Stimulated activated CD4-positive, alpha-beta T cell treated with anti-CD3 and anti-CD28 coated beads, TNF-alpha, amount 100 ng/mL, for 48 hours (primary cell): ENCODE measurements around the gene HCFC1R1.

Source experiments
- DNase-seq, 3 donors: peaks; one replicate each; pipeline ENCODE4 v3.0.0-alpha.2; 2020; ENCODE audit warnings: low read depth in 3 of 3

The HCFC1R1 gene

DNA sequence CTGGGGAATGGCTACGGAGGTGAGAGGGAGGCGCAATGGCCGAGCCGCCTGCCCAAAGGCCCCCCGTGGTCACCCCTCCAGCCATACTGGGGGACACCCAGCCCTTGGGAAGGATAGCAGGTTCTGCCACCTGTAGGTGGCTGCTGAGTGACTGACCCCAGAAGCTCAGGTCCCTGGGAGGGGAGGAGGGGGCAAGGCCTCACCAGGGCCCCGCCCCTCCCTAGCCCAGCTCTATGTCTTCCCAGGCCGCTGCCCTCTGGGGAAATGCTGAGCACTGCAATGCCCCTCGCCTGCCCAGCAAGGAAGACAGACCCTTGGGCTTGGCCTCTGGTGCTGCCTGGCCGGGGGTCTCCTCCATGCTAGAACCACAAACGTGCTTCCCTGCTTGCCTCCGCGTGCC, 22.4 kb downstream of the HCFC1R1 start:
- no peak for DNase-seq

DNA sequence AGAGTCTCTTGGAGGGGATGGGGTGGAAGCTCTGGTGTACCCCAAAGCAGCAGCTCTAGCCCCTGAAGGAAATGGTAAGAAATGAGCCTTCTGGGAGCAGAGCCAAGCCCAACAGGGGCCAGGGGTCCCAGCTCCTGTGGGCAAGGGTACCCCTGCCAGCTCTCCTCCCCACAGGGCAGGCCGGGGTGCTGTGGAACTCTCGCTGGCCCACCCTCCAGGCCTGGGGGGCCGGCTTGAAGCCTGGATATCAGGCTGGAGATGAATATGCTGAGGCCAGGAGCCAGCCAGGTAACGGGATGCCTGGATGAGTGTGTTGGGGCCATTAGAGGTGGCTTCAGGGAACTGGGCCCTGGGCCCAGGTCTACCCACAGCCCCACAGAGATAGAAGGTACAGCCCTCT, 23.2 kb downstream of the HCFC1R1 start:
- no peak for DNase-seq

DNA sequence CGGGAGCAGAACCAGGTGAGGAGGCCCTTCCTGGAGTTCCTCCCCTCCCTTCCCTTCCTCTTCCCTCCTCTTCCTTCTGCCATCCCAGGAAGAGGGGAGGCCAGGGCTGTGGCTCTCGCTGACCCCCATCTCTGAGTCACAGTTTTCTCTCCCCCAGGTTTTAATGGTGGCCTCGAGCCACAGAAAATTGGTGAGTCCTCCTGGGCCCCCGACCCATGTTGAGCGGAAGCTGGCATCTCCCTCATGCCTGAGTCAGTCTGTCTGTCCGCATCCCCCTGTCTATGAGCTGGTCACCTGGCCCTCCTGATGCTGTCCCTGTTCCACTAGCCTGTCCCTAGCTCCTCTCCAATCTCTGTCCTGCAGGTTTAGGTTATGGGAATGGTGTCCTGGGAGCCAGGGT, 23.8 kb downstream of the HCFC1R1 start:
- no peak for DNase-seq

DNA sequence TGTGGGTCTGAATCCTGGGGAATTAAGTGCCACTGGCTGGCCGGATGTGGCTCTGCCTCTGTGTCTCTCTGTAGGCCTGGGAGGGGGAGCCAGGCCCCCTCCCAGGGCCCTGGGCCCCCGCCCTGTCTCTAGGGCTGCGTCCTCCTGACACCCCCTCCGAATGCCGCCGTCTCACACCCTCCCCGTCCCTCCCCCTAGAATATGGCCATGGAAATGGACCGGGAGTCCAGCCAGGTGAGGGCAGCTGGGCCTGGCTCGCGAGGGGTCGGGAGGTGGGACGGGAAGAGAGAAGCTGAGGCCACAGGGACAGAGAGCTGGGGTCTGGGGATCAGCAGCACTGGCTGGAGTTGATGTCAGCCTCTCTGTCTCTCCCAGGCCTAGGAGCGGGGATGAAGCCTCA, 27.4 kb downstream of the HCFC1R1 start:
- DNase-seq: no peak

DNA sequence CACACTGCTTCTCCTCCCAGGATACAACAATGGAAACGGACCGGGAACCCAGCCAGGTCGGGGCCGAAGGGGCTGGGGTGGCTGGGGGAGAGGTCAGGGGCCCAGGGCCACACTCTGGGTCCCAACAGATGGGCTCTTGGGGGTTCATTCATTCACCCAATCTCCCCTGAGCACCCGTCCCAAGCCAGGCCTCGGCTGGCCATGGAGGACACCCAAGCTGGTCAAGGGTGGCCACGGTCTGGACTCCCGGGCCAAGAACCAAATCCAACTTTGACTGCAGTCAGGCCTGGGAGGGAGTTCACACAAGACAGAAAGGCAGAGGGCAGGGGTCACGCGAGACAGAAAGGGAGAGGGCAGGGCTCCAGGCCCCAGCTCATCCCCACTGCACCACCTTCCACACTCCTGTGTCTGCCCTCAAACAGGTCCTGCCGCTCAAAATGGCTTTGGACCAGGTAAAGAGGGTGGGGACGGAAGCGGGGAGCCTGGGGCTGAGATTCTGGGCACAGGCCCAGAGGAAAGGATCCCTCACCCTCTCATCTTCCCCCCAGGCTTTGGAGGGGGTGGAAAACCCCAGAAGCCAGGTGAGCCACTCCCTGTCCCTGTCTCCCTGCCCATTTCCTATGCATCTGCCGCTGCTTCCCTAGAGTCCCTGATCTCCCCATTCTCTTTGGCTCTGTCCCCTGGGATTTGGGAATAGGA, 31.2 kb downstream of the HCFC1R1 start:
- no peak for DNase-seq

DNA sequence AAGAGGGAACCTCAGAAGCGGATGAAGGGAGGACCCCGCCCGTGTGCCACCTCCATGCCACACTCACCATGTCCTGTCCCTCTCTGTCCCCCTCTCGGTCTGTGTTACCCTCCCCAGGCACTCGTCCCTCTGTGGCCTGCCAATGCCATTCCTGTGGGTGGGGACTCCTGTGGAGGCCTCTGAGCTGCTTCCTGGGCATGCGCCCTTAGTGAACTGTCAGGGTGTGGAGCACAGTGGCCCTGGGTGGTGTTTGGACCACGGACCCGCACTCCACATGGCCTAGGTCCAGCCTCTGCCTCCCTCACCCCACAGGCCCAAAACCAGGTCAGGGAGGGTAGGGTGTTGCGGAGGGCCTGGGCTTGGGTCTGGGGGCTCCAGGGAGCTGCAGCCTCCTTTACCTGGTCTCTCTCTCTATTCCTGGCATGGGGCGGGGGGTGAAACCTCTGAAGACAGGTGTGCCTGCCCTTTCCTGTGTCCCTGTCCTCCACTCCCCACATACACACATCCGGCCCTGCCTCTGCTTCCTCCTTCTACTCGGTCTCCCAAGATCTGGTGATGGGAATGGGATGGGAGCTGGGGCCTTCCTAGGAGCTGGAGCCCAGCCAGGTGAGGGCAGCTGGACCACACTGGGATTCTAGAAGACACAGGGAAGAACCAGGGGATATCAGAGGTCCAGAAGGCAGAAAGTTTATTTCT, 32.0 kb downstream of the HCFC1R1 start:
- no peak for DNase-seq

DNA sequence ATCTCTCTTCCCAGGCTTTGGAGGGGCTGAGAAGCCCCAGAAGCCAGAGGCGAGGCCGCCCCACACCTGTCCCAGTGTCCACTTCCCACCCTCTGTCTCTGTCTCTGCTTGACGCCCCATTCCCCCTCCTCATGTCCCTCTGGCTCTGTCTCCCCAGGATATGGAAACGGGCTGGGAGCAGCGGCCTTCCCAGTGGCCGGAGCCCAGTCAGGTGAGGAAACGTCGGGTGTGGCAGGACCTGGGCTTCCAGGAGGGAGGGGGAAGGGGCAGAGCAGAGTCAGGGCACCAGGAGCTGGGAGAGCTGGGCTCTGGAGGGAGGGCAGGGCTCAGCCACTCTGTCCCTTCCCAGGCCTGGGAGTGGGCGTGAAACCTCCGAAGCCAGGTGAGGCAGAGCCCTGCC, 32.9 kb downstream of the HCFC1R1 start:
- DNase-seq: no peak

DNA sequence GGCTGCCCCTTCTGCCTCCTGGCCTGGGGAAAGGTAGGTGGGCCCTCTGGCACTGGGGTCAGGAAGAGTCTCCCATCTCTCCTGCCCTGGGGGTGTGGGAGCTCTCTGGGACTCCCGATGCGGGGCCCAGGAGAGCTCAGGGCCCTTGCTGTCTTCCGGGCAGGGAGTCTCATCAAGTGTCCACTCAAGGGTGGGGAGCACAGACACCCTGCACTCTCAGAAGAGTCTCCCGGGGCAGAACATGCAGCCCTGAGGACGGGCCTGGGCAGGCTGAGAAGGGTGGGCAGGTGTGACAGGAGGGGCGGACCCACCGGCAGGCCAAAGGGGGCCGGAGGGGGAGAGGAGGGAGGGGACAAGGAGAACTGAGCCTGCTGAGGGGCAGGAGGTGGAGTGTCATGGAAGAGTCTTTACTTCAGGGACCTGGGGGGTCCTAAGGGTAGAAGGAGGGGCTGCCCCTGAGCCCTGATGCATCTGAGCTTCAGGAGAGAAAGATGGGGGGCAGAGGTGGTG, 35.1 kb downstream of the HCFC1R1 start:
- DNase-seq: no peak

DNA sequence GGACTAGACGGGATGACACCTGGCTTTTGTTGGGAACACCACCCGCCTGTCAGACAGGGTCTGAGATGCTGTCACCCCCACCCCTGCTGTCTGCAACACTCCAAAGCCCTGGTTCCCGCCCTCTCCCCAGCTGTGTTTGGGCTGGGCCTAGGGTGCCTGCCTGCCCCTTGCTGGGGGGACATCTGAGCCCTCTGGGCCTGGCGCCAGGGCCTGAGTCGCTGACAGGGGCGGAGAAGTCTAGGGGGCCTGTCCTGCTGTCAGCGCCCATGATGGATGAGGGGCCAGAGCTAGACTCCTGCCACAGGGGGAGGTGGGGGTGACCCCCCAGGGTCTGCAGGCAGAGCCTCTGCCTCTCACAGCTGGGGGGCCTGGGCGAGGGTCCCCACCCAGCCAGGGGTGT, 35.9 kb downstream of the HCFC1R1 start:
- no peak for DNase-seq

DNA sequence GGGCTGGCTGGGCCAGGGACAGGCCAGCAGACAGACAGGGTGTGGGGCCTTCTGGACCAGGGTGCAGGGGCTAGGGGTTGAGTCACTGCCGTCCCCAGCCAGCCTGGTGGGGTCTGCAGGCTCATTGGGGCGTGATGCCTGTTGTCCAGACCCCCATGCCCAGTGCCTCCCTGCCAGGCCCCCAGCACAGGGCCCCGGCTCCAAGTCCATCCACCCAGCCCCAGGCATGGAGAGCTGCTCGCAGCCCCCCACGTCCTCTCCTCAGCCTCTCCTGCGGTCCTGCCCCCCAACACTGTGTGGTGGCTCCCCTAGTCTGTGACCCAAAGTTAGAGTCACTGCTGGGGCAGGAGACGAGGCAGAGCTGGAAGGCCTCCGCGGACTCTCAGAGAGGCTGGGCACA, 36.5 kb downstream of the HCFC1R1 start:
- no peak for DNase-seq

DNA sequence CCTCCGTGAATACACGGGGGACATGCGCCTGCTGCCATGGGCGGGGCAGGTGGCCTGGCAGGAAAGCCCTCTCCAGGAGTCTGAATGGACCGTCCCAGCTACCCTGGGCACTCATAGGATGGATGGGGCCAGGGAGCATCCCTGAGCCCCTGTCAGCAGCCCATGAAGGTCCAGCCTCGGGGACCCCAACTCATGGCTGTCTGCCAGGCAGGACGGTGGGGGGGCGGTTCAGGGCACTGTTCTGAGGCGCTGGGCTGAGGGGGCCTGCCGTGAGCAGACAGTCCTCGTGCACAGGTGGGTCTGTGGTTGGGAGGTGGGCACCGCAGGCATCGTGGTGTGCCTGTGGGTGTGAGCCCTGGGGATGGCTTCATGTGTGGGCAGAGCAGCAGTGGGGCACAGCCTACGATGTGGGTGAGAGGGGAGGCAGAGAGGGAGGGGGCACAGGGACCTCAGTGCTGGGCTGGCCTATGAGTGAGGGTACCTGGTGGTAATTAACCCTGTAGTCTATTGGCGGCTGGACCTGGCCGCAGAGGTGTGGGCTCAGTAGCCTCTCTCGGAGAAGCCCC, 37.0 kb downstream of the HCFC1R1 start:
- no peak for DNase-seq

DNA sequence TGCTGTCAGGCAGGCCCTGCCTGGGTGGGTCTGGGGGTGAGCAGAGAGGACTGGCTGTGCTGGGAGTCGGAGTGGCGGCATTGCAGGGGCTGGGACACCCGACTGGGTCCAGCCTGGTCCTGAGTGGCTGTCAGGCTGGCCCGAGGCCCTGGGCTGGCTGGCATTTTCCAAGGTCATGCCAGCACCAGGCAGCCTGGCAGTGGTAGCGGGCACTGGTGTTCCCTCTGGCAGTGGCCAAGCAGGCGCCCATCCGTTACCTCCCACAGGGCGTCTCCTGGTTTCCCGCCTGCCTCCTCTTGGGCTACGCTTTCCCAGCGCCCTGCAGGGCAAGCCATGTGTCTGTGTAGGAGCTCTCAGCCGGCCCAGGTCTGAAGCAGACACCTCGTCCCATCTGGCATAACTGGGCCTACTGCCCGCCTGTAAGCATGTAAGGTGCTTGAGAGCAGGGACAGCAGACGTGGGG, 37.8 kb downstream of the HCFC1R1 start:
- DNase-seq: no peak

DNA sequence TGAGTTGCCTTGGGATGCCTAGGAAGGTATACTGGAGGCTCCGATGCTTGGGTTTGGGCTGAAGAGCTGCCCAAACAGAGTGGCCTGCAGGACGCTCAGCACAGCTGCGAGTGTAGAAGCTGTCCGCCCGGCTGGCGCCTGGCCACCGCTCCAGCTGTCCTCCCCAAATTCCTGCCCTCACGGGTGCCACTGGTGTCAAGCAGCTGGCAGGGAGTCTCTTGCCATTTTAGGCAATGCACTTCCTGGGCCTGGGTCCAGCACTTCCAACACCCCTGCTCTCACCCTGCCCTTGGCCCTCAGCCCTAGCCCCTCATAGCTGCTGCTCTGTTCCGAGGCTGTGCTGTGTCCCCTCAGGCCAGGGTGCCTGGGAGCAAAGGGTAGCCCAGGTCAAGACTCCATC, 38.3 kb downstream of the HCFC1R1 start:
- DNase-seq: no peak

DNA sequence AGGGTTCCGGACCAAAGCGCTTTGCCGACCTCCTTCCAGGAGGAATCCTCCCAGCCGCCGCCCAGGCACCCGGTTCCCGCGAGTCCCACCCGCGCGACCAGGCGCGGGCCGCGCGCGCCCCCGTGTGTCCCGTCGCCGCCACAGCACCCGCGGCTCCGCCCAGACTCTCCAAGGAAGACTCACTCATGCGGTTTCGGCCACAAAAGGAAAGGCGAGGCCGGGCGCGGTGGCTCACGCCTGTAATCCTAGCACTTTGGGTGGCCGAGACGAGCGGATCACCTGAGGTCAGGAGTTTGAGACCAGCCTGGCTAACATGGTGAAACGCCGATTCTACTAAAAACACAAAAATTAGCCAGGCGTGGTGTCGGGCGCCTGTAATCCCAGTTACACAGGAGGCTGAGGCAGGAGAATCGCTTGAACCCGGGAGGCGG, 40.0 kb downstream of the HCFC1R1 start:
- DNase-seq: peak; percentile 56 to 70 (median 66)

DNA sequence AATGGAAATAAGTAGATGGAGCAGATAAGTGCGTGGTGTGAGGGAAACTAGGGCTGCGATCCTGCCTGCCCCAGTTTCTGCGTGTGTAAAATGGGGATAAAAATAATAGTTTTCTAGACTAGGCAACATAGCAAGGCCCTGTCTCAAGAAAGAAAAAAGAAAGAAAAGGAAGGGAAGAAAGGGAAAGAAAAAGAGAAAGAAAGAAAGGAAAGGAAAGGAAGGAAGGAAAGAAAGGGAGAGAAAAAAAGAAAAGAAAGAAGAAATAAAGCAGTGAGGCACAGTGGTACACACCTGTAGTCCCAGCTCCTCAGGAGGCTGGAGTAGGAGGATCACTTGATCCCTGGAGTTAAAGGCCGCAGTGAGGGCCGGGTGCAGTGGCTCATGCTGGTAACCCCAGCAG, 41.3 kb downstream of the HCFC1R1 start:
- no peak for DNase-seq

DNA sequence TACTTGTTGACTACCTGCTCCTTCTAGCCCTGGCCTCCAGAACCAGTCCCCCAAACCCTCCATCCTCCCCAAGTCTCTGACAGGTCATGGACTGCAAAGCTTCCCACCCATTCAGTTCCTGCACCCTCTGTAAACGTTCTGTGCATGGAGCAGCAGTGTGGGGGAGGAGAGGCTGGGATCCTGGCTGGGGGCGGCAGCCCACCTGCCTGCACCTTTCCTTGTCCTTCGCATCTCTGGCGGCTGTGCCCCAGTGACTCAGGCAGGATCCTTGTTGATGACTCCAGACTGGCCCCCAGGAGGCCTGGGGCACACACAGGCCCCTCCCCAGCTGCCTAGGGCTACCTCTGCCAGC, 41.9 kb downstream of the HCFC1R1 start:
- no peak for DNase-seq

DNA sequence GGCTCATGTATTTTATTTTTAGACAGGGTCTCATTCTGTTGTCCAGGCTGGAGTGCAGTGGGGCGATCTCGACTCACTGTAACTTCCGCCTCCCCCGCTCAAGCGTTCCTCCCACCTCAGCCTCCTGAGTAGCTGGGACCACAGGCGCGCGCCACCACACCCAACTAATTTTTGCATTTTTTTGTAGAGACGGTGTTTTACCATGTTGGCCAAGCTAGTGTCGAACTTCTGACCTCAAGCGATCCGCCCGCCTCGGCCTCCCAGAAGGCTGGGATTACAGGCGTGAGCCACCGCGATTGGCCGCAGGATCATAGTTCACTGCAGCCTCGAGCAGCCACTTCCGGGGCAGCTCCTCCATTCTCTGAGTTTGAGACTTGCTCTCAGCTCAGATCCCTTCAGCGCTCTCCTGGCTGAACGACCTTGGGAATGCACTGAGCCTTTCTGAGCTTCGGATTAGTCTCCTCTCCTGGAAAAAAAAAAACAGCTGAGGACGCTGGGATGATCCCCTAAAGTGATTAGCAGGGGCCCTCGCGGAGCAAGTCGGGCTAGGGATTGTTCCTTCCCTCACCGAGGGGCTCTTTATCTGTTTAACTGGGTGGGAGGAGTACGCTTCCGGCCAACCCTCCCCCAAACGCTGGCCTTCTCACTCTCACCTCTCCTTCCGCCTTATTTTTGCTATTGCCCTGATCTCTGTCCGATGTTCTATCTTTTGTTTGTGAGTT, 42.4 kb downstream of the HCFC1R1 start:
- no peak for DNase-seq

DNA sequence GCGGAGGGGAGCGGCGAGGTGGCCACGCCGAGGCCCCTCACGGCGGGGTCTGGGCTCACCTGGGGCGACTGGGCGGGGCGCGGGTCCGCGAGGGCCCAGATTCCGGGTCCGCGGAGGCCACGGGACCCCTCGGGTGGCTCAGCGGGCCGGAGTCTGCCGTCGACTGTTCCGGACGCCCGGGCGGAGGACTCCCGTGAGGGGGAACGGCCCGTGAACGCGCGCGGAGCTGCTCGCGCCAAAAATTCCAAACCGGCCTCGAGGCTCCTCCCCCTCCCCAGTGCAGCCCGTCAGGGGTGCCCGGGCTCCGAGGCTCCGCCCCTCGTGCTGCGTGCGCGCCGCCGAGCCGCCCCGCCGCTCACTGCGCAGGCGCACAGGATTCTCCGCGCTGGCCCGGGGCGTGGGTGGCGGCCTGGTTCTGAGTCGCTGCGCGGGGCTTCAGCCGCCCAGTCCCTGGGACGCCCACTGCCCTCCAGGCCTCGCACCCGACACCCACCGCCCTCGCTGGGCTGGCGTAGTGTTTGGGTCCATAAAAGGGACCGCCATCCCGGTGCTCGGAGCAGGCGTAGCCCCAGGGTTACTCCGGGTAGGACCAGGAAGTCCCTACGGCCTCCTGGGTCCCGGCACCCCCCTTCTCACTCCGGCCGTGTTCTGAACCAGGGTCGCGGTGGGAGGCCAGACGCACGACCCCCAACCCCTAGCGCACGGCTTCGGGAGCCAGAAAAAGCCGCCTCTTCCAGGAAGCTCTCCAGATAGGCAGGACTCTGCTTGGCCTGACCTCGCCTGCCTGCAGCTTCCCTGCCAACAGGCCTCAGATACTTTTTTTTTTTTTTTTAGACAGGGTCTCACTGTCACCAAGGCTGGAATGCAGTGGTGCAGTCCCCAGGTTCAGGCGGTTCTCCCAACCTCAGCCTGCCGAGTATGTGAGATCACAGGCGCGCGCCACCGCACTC, 43.2 kb downstream of the HCFC1R1 start, which contains the start of gene PKMYT1:
Gene PKMYT1, minus strand, starts transcription at position 220 of the 950 bp plus-strand sequence. CDS start 789 bp downstream, outside the sequence.
- peak; percentile 89 to 97 (median 91) for DNase-seq

DNA sequence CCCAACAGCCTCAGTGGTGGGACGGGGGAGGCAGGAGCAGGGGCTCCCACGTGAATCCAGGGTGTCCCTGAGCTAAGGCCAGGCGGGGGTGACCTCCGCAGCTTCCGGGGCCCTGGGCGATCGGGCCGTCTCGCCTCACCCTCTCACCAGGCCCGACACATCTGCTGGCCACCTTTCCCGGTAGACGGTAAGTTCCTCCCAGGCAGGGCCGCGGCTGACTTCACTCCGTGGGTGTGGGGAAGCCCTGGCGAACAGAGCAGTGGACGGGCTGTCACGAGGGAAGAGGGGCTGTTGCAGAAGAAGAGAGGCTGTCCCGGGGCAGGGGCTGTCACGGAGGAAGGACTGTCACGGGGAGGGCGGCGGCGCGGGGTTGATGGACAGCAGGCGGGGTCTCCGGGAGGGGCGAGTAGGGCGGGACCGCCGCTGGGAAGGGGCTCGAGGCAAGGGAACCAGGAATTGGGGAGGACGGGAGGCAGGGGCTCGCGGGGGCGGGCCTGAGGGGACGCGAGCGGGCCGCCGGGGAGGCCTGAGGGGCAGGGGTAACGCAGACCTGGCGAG, 44.0 kb downstream of the HCFC1R1 start:
- no peak for DNase-seq

DNA sequence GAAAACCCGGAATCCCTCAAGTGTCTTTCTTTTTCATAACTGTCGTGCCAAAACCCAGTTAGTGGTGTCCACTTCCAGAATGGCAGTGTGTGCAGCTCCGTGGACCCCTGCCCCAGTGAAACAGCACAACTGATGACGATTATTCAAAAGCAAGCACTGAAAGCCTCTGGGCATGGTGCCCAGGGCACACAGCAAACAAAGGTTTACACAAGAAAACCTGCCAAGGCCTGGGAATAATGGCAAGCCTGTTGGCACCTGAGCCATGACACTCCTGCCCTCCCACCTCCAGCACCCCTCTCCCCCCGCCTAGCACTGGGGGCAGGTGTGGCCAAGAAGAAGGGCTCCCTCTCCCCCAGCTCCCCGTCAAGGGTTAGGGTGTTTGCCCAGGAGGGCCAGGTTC, 46.3 kb downstream of the HCFC1R1 start:
- no peak for DNase-seq

DNA sequence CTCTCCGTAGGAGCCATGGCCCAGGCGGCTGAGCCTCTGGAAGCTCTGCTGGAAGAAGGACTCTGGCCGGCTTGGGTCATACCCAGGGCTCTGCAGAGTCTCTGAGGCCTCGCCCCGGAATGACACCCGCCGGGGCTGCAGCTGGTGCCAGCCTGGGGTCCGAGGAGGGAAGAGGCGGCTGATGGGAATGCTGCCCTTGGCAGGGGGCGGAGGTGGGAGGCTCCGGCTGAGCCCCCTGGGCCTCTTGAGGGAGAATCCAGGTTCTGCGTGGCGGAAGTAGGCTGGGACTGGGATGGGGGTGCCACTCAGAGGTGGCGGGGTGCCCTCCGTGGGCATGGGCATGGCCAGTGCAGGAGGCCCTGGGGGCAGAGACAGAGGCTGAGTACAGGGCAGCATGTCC, 47.1 kb downstream of the HCFC1R1 start:
- no peak for DNase-seq
